HG02571 (cell line): Measurements from ENCODE around the gene SAXO1.
"Not testable (repeated sequence)": the region's sequence is repeated elsewhere in the genome, so short reads cannot be mapped to it uniquely, and the experiment has no call there.

Source experiments
- ATAC-seq: cut with Tn5 transposase; IDR thresholded peaks from one replicate; pipeline ENCODE4 v1.9.1; 2021; ENCODE audit warnings: mild to moderate bottlenecking, moderate library complexity; ENCODE audit not compliant: unreplicated experiment

SAXO1 gene, protein sequence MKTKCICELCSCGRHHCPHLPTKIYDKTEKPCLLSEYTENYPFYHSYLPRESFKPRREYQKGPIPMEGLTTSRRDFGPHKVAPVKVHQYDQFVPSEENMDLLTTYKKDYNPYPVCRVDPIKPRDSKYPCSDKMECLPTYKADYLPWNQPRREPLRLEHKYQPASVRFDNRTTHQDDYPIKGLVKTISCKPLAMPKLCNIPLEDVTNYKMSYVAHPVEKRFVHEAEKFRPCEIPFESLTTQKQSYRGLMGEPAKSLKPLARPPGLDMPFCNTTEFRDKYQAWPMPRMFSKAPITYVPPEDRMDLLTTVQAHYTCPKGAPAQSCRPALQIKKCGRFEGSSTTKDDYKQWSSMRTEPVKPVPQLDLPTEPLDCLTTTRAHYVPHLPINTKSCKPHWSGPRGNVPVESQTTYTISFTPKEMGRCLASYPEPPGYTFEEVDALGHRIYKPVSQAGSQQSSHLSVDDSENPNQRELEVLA

DNA sequence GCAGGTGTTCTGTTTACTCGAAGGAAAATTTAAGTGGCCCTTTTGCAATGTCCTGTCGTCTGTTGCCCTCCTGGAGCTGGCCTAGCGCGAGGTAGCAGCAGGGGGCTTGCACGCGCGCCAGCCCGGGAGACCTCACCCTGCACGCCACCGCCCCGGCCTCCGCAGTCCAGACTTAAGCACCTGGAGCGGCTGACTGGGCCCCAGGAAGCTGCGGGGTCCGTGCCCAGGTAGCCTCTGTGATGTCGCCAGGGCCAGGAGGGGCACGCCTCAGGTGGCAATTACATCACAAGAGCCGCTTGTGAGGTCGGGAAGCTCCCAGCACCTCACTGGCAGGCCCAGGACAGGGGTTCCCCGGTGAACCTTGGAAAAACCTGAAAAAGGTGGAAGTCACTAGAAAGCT is at the start of gene SAXO1:
Gene SAXO1 (minus strand): TSS at position 195 of the 400 bp plus-strand sequence. CDS start 301 bp downstream, outside the sequence.
- no peak for ATAC-seq

DNA sequence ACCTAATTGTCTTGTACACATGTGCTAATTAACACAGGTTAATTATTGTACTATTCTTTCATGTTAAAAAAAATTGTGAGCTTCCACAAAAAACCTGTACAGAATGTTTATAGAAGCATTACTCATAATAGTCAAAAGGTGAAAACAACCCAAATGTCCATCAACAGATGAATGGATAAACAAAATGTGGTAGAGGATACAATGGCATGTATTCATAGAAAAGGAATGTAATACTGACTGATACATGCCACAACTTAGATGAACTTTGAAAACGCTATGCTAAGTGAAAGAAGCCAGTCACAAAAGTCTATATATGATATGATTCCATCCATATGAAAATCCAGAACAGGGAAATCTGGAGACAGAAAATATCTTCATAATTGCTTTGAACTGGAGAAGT is 41.8 kb upstream of the SAXO1 start:
- no peak for ATAC-seq

DNA sequence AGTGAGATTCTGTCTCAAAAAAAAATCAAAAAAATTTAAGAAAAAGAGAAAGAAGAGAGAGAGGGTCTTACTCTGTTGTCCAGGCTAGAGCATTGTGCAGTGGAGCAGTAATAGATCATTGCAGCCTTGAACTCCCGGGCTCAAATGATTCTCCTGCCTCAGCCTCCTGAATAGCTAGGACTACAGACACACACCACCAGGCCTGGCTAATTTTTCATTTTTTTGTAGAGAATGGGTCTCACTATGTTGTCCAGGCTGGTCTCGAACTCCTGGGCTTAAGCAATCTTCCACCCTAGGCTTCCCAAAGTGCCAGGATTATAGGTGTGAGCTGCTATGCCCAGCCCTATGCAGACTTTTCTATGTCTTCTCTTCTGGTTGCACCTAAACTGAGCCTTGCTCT is 41.2 kb upstream of the SAXO1 start:
- no peak for ATAC-seq

DNA sequence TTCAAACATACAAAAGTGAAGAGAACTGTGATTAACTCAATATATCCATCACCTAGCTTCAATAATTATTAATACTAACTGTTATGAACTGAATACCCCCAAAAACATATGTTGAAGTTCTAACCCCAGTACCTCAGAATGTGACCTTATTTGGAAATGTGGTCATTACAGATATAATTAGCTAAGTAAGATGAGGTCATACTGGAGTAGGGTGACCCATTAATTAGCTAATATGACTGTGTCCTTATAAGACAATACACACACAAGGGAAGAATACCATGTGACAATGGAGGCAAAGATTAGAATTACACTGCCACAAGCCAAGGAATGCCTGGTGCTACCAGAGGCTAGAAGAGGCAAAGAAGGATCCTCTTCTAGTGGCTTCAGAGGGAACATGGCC is 24.0 kb upstream of the SAXO1 start:
- no peak for ATAC-seq

DNA sequence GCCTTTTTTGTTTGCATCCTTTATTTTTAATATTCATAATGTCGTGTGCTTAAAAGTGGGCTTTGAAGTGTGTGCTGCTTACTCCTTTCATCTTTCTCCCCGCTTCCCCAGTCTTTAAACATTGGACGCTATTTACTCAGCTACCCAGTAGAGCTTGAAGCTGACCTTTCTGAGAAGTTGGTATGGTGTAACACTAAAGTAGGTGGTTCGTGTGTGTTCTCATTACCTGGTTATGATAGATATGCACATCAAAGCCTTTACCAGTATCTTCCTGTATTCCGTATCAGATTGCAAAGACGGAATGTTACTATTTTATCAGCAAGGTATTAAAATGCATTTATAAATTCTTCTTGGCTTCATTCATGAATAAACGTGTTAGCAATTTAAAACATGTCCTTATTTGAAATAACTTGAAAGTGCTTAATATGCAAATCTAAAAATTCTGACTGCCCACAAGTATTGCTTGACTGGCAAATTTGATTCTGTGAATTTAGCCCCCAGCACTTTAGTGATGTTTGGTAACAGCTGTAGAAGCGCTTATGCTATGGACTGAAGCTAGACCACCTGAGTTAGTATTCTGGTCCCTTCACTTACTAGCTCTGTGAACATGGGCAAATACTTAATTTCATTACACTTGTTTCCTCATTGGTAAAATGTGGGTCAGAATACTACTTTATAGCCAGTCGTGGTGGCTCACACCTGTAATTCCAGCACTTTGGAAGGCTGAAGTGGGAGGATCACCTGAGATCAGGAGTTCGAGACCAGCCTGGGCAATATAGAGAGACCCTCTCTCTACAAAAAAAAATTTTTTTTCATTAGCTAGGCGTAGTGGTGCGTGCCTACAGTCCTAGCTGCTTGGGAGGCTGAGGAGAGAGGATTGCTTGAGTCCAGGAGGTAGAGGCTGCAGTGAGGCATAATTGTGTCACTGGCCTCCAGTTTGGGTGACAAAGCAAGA is 17.9 kb upstream of the SAXO1 start:
- no peak for ATAC-seq

DNA sequence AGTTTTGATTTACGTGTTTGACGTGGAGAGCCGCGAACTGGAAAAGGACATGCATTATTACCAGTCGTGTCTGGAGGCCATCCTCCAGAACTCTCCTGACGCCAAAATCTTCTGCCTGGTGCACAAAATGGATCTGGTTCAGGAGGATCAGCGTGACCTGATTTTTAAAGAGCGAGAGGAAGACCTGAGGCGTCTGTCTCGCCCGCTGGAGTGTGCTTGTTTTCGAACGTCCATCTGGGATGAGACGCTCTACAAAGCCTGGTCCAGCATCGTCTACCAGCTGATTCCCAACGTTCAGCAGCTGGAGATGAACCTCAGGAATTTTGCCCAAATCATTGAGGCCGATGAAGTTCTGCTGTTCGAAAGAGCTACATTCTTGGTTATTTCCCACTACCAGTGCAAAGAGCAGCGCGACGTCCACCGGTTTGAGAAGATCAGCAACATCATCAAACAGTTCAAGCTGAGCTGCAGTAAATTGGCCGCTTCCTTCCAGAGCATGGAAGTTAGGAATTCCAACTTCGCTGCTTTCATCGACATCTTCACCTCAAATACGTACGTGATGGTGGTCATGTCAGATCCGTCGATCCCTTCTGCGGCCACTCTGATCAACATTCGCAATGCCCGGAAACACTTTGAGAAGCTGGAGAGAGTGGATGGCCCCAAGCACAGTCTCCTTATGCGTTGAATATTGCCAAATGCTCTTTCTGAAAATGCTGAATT is 17.1 kb upstream of the SAXO1 start:
- no peak for ATAC-seq

DNA sequence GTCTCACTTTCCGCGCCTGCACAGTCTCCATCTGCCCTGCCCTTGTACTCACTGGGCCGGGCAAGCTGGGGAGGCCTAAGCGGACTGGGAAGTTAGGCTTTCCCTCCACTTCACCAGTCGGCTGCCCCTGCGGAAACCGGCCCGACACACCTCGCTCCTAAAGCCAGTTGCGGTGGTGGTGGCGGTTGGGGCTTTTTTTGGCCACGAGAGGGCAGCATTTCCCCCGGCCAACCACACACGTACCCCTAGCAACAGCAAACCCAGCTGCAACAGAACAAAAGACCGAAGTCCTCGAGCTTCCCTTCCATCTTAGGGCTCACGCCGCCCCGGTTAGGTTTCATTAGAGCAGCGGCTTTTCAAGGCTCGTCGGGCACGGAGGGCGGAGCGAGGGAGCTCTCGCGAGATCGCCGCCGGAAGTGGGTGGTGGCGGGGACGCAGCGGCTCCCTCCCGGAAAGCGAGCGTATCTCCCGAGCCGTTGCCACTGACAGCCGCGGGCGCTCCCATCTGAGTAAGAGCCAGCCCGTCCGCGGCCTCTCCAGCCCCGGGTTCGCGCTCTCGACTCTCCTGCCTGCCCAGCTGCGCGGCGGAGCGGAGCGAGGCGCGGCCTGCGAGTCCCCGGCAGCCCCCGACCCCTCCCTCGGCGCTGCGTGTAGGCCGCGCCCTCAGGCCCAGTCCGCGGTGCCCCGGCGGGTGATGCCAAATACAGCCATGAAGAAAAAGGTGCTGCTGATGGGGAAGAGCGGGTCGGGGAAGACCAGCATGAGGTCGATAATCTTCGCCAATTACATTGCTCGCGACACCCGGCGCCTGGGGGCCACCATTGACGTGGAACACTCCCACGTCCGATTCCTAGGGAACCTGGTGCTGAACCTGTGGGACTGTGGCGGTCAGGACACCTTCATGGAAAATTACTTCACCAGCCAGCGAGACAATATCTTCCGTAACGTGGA is 16.2 kb upstream of the SAXO1 start, which contains the start of gene RRAGA:
Gene RRAGA (plus strand): TSS at position 462 of the 951 bp plus-strand sequence. CDS start 233 bp downstream, at position 695.
- peak; percentile 86 for ATAC-seq

DNA sequence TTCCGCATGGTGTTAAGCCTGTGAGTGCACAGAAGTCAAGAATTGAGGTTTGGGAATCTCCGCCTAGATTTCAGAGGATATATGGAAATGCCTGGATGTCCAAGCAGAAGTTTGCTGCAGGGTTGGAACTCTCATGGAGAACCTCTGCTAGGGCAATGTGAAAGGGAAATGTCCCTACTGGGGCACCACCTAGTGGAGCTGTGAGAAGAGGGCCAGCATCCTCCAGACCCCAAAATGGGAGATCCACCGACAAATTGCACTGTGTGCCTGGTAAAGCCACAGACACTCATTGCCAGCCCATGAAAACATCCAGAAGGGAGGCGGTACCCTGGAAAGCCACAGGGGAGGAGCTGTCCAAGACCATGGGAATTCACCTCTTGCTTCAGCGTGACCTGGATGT is 3.6 kb upstream of the SAXO1 start:
- no peak for ATAC-seq

DNA sequence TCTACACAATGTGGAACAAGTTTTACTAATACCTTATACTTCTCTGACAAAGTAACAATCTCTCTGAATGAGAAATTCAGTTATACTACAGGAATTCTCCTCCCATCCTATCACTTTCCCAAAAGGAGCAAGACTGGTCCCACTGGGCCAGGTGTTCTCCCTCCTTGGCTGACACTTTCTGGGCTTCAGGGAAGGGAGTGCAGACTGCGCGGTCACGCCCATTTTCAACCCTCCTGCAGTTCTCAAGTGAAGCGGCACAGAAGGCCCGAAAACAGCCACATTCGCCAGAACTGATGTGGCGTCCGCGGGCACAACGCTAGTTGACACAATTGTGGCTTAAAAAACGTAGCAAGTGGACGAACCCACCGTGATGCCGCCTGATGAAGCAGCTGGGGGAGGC is 603 bp downstream of the SAXO1 start:
- ATAC-seq, result no peak

DNA sequence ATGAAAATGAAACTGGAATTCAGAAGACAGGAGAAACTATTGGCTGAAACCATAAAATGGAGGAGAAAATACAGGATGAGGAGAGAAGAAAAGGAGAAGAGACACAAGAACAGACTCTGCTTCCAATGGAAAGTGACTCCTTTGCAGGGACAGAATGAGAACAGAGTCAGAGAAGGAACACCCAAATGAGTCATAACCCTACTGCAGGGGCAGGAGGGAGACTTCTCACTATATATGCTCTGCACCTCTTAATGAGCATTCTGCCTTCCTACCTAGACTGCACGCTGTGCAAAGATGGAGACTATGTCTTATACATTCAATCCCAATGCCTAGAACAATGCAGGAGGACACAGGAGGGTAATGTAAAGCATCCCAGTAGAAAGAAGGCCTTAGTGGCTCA is 2.1 kb downstream of the SAXO1 start:
- ATAC-seq, result peak; percentile 62

DNA sequence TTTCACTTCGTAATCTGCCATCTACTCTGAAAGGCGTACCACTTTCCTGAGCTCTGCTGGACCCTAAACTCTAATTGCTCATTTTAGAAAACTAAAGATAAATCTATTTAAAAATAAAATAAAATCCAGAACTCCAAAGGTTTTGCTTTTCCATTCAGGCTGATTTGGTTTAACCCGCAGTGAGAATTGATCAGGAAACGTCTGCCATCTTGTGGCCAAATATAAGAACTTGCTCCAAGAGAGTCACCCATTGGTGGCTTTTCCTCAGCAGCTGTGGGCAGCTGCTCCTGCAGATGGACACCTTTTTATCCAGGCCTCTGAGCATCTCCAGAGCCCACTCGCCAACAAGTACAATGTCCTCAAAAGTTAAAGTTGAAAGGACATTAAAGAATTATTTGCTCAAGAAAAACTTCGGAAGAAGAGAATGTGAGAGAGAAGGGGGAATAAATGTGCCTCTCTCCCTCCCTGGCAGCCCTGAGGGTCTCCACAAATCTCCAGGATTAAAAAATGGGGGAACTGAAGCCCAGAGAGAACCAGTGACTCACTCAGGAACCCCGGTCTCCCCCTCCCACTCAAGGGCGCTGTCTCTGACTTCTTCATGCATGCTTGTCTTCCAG is 4.1 kb downstream of the SAXO1 start:
- ATAC-seq, result peak; percentile 46

DNA sequence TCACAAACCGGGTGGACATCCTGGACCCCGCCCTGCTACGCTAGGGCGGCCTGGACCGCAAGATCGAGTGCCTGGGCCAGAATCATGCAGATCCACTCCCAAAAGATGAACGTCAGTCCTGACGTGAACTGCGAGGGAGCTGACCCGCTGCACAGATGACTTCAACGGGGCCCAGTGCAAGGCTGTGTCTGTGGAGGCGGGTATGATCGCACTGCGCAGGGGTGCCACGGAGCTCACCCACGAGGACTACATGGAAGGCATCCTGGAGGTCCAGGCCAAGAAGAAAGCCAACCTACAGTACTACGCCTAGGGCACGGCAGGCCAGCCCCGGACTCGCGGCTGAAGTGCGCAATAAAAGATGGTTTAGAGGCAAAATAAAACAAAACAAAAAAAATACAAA is 5.2 kb downstream of the SAXO1 start:
- ATAC-seq, result no peak

DNA sequence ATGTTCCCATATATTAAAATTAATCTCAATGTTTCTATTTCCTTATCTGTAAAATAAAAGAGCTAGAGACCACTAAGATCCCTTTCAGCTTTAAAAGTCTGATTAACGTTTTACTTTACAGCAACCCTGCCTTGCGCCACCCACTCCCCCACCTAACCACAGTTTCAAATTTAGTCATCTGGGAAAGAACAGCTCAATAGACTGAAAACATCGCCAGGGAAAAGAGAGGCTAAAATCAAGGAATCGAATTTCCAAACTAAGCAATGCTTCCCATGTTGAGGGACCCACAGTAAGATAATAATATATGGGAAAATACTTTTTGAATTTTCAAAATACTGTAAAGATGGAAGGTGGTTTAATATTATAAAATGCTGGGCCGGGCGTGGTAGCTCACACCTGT is 6.6 kb downstream of the SAXO1 start:
- no peak for ATAC-seq

DNA sequence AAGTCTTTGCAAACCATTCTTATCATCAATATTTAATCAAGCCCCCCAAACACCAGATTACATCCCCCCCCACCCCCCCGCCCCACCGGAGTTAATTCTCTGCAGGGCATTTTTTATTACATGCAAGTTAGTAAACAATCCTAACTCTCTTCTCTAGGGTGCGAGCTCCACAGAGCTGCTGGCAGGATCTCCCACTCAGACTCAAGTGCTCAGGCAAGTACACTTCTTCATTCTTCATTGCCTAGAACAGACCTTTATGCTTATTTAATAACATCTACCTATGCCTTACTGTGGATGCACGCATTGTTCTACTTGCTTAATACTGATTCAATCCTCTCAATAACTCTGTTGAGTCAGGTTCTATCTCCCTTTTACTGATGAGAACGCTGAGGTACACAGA is 9.9 kb downstream of the SAXO1 start:
- no peak for ATAC-seq

DNA sequence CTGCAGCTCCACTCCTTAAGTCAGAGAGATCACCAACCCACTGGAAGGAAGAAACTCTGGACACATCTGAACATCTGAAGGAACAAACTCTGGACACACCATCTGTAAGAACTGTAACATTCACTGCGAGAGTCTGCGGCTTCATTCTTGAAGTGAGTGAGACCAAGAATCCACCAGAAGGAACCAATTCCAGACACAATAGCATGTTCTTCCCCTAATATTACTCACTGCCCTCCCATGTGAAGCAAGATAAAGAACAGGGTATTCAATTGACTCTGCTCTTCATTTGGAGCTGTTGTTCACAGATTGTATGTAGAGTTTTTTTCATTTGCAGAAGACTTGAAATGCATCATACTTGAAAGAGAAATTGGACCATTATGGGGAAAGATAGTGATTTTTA is 10.8 kb downstream of the SAXO1 start:
- peak; percentile 57 for ATAC-seq

DNA sequence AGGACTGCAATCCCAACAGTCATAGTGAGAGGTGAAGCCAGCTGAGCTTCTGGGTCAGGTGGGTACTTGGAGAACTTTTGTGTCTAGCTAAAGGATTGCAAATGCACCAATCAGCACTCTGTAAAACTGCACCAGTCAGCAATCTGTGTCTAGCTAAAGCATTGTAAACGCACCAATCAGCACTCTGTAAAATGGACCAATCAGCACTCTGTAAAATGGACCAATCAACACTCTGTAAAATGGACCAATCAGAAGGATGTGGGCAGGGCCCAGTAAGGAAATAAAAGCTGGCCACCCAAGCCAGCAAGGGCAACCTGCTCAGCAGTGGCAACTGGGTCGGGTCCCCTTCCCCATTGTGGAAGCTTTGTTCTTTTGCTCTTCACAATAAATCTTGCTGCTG is 11.4 kb downstream of the SAXO1 start:
- not testable (repeated sequence) for ATAC-seq

DNA sequence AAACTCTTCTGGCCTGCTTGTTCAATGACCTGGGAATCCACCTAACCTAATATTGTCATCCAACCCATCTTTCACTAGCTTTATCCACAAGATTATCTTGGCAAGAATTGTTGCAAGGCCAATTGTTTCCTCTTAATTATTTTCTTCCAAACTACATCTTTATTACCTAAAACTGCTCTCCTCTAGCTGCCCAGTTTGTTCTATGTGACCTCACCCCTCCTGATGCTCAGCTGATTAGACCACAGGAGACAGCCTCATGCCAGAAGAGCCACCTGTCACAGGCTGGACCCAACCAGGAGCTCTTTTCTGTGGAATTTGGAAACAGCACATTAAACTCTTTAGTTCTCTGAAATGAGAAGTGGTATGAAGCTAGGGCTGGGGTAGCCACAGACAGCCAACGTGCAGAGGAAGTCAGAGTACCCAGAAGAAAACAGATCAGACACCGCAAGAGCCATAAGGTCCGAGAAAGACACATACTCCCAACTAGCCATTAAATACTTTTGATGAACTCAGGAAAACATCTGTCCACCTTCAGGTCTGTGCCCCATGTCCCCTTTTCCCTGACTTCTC is 12.0 kb downstream of the SAXO1 start:
- ATAC-seq, result no peak

DNA sequence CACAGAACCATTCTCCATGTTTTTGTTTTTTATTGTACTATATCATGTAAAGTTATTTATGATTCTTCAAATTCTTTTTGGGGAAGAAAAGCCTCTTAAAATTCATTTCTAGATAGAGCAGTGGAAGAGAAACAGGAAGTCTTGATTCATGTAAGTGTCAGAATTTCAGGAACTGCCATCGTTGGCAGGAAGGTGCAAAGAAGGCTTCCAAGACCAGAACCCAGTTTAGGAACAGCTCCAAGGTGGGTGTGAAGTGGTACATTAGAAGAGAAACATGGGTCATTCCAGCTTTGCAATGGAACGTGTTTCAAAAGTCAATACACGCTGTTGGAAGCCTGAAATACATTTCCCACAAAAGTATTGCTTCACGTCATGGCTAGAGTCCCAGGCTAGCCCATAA is 14.8 kb downstream of the SAXO1 start:
- ATAC-seq, result no peak

DNA sequence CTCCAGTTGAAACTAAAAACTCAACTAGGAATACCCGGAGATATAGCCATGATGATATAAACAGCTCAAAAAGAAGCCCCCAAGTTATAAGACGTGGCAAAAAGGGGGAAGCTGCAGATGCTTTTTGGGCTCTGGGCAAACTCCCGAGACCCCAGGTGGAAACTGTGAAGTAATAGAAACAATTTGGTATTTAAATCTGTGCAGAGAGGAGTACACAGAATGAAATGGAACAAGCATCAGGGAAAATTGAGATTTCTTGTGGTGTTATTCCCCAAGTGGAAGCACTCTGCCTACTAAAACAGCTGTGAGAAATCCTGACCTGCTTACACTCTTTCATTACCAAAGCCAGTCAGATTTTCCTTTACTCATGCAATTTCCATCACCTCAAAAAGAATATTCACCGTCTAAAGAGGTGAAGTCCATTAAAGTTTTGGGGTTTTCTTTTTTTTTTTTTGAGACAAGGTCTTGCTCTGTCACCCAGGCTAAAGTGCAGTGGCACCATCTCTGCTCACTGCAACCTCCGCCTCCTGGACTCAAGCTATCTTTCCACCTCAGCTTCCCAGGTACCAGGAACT is 23.5 kb downstream of the SAXO1 start:
- no peak for ATAC-seq
